Stimulated activated CD4-positive, alpha-beta T cell treated with anti-CD3 and anti-CD28 coated beads, Interleukin-12 subunit alpha, Interleukin-12 subunit beta, amount 100 ng/mL, for 48 hours (primary cell): ENCODE measurements around the gene TMEM164.
"Not testable (repeated sequence)": the region's sequence is repeated elsewhere in the genome, so short reads cannot be mapped to it uniquely, and the experiment has no call there.

Experiments
- DNase-seq, 3 donors: peaks; one replicate each; pipeline ENCODE4 v3.0.0-alpha.2; 2020; ENCODE audit warnings: low read depth in 2 of 3, low spot score in 1 of 3

Gene TMEM164

GRCh38 chrX:110125446-110126162 lies 122.7 kb downstream of the TMEM164 start:
- no peak for DNase-seq

- no peak for DNase-seq
Measured at GRCh38 chrX:110131031-110131430, 128.1 kb downstream of the TMEM164 start.

- no peak for DNase-seq
Measured at GRCh38 chrX:110132450-110133114, 129.7 kb downstream of the TMEM164 start.

- no peak for DNase-seq
Measured at GRCh38 chrX:110133735-110134370, 130.9 kb downstream of the TMEM164 start.

- no peak for DNase-seq
Measured at GRCh38 chrX:110135618-110136017, 132.7 kb downstream of the TMEM164 start.

- DNase-seq, result no peak
Measured at GRCh38 chrX:110136136-110136535, 133.2 kb downstream of the TMEM164 start.

- DNase-seq, result no peak
Measured at GRCh38 chrX:110138557-110138956, 135.6 kb downstream of the TMEM164 start.

GRCh38 chrX:110139172-110139571 lies 136.3 kb downstream of the TMEM164 start:
- DNase-seq, result no peak

- no peak for DNase-seq
Measured at GRCh38 chrX:110142096-110142495, 139.2 kb downstream of the TMEM164 start.

- DNase-seq, result no peak
Measured at GRCh38 chrX:110143454-110144210, 140.7 kb downstream of the TMEM164 start.

GRCh38 chrX:110145311-110145710 lies 142.4 kb downstream of the TMEM164 start:
- DNase-seq, result no peak

- DNase-seq, result peak in 1 of 3 donors; percentile 14
Measured at GRCh38 chrX:110145854-110146253, 142.9 kb downstream of the TMEM164 start.

- DNase-seq, result peak in 2 of 3 donors; percentile 3 to 44
Measured at GRCh38 chrX:110146521-110146920, 143.6 kb downstream of the TMEM164 start.

GRCh38 chrX:110153244-110153643 lies 150.3 kb downstream of the TMEM164 start:
- DNase-seq, result no peak

GRCh38 chrX:110153896-110154295 lies 151.0 kb downstream of the TMEM164 start:
- no peak for DNase-seq

GRCh38 chrX:110154328-110154727 lies 151.4 kb downstream of the TMEM164 start:
- not testable (repeated sequence) for DNase-seq

GRCh38 chrX:110155759-110156158 lies 152.8 kb downstream of the TMEM164 start:
- no peak for DNase-seq

- DNase-seq, result no peak
Measured at GRCh38 chrX:110156167-110156754, 153.3 kb downstream of the TMEM164 start.

- no peak for DNase-seq
Measured at GRCh38 chrX:110157444-110157843, 154.5 kb downstream of the TMEM164 start.

- DNase-seq, result no peak
Measured at GRCh38 chrX:110159235-110159634, 156.3 kb downstream of the TMEM164 start.

GRCh38 chrX:110159865-110160264 lies 157.0 kb downstream of the TMEM164 start:
- DNase-seq, result no peak
